HG03457 (cell line): ENCODE data around the gene TMEM209.
"Not testable (repeated sequence)": the region's sequence is repeated elsewhere in the genome, so short reads cannot be mapped to it uniquely, and the experiment has no call there.

Experiments used
- ATAC-seq: cut with Tn5 transposase; IDR thresholded peaks from one replicate; pipeline ENCODE4 v1.9.1; 2021; ENCODE audit warnings: moderate number of reproducible peaks; ENCODE audit not compliant: unreplicated experiment

TMEM209 gene

GRCh38 chr7:130174237-130174959, 30.8 kb downstream of the TMEM209 start:
- no peak for ATAC-seq

GRCh38 chr7:130162196-130162595, 43.0 kb downstream of the TMEM209 start:
- no peak for ATAC-seq

DNA sequence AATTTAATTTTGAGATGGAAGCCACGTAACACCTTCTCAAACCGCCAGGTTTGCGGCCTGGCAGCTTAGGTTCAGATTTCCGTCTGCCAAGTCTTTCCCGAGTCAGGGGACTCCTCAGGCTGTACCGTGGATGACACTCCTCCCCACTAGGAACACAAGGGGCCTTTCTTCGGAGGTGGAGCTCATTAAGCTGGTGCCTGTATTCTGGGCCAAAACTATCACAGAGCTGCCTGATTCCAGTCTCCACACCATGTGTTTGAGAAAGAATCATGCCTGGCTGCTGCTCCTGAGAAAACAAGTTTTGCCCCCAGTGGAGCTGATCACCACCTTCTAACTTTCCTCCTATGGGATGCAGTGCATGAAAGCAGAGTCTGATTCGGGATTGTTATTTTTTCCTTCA, 44.8 kb downstream of the TMEM209 start:
- no peak for ATAC-seq

GRCh38 chr7:130160023-130160422, 45.2 kb downstream of the TMEM209 start:
- ATAC-seq, result no peak

DNA sequence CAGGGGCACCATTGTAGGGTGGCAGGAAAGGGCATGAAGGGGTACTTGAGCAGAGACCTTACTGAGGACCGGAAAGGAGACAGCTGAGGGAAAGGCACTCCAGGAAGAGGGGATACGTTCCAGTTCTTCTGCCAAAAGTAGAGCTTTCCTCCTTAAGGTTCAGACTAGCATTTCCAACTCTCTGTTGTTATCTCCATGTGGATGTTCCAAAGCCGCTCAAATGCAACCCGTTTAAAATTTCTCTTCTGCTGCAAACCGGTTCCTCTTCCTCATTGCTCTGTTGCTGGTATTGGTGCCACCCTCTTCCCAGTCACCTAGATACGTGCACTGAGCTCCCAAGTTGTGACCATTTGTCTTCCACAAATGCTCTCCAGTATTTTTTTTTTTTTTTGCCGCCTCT, 47.5 kb downstream of the TMEM209 start:
- ATAC-seq, result no peak

DNA sequence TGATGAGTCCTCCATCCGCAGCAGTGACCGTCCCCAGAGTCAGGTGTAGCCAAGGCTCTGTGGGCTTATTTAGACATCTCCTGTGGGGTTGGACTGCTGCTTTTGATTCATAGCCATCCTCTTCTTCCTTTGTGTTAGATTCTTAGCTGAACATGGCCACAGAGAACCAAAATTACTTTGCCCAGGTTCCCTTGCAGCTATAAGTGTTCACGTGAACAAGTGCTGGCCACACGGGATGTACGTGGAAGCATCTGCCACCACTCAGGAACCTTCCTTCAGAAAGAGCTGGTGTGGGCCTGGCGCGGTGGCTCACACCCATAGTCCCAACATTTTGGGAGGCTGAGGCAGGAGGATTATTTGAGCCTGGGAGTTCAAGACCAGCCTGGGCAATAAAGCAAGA, 49.1 kb downstream of the TMEM209 start:
- no peak for ATAC-seq

DNA sequence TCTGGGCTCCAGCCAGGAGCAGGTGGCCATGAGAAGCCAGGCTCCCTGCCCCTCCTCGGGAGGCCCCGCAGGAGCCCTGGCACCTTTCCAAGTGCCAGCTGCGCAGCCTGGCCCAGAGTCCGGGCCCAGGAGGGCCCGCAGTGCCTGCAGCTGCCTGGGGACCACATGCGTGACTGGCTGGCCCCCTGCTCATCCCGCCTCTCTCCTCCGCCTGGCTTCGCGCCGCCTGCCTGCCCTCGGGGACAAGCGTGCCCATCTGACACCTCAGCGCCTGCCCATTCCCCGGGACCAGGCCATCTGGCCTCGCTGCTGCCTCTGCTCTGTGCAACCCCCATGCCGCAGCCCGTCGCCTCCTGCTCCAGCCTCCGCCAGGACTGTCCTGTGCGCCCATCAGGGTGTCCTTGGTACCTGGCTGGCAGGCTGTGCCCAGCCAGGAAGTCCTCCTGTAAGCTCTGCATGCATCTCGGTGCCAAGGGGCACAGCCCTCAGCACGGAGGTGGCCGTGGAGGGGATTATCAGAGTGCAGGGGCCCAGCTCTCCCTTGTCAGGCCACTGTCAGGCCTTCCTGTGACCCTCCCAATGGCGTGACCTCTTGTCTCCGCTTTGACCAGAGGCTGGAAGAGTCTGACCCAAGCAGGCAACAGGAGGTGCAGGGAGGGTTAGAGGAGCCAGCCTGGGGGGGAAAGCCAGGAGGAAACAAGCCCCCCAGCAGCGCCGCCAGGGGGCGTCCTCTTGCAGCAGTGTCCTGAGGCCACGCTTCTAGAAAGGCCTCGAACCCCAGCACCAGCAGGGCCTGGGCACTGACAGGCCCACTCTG, 50.5 kb downstream of the TMEM209 start:
- no peak for ATAC-seq

DNA sequence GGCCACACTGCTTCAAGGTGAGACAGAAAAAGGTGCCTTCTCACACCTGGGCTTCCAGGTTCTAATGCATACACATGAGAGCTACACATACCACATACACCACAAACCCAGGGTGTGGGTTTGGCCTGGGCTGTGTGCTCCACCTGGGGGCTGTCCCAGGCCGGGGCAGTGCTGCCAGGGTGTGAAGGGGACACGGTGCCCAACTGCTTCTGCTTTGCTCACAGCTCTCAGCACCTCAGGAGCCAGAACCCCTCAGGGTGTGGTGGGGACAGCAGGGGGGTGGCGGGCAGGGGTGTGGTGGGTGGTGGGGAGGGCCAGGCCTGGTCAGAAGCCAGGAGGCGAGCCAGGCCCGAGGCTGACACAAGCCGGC, 51.1 kb downstream of the TMEM209 start:
- ATAC-seq, result no peak

GRCh38 chr7:130153211-130153908, 51.8 kb downstream of the TMEM209 start:
- no peak for ATAC-seq

DNA sequence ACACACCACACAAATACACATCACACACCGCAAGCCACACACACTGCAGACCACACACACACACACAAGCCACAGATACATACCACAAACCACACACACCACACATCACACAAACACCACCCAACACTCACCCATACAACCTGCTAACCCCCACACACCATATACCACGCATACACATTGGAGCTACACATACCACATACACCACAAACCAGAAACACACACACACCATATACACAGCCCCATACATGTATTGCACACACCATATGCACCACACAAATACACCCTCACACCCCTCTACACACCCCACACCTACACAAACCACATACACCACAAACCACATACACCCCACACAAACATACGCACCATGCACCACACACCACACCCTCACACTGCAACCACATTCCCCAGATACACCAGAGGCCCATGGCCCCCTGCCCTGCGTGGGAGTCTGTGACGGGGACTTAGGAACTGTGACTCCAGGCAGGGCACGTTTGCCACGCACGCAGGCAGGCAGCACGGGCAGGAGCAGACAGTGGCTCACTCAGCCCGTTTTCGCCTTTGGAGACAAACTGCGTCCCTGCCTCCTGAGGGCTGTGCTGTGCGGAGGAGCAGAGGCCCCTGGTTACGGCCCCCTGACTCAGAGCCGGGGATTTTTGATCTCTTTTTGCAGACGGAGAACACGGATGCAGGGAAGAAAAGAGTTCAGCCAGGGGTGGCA, 52.6 kb downstream of the TMEM209 start:
- no peak for ATAC-seq

GRCh38 chr7:130151591-130152492, 53.4 kb downstream of the TMEM209 start:
- no peak for ATAC-seq

- no peak for ATAC-seq
Measured at GRCh38 chr7:130150587-130150986, 54.6 kb downstream of the TMEM209 start.

DNA sequence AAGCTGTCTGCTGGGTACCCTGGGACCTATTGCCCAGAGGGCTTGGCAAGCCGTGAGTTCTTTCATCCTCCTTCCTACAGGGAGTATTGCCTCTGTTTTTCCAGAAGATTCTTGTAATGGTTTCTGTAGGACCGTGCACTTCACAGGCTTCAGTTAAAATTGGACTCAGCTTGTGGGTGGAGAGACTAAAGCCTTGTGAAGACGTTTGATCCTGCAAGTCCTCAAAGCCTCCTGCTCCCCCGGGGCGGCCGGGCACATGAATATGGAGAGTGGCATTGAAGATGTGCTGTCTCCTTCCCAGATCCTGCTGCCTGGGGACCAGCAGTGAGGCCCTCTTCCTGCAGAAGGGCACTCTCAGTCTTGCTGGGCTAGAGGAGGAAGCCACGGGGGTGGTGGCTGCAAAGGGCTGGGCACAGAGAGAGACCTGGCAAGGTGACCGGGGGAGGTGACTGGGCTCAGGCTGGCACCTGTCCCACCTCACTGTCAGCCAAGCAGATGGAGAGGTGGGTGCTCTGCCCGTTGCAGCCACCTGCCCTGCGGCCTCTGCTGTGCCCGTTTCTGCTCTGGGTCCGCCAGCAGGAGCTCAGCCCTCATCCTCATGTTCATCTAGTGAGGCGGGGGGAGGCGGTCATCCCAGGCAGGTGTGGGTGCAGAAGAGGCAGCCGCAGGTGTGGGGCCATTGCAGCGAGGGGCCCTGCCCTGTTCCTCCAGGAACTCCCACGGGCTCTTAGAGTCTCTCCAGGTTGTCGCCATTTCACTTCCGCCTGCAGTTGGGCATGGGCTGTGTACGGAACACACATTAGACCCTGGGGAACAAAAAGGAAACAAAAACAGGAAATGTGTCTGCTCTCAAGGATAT, 55.7 kb downstream of the TMEM209 start:
- no peak for ATAC-seq

- ATAC-seq, result no peak
Measured at GRCh38 chr7:130148561-130148960, 56.6 kb downstream of the TMEM209 start.

DNA sequence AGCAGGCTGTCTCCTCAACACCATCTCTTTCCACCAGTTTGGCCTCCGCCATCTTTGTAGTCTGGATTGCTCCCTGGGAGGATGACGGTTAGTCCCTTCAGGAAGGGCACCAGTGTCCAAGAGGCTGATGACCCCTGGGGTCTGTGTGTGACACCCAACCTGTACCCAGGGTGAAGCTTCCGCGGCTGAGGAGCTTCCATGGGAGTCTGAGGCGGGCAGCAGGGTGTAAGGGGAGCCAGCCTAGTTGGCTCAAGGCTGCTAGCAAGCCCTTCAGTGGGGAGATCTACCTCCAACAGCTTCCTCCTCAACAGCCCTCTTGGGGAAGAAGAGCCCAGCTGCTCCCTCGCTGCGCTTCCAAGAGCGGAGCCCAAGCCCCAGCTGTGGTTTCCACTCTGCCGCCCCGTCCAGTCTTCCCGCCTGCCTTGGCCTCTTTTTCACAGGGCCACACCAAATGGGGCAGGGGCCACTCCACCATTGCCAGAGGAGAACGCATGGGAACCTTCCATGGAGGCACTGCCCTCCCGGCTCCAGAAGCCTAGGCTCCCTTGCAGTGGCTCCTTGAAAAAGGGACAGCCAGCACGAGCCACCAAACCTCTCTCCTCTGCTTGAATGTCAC, 57.4 kb downstream of the TMEM209 start:
- no peak for ATAC-seq

DNA sequence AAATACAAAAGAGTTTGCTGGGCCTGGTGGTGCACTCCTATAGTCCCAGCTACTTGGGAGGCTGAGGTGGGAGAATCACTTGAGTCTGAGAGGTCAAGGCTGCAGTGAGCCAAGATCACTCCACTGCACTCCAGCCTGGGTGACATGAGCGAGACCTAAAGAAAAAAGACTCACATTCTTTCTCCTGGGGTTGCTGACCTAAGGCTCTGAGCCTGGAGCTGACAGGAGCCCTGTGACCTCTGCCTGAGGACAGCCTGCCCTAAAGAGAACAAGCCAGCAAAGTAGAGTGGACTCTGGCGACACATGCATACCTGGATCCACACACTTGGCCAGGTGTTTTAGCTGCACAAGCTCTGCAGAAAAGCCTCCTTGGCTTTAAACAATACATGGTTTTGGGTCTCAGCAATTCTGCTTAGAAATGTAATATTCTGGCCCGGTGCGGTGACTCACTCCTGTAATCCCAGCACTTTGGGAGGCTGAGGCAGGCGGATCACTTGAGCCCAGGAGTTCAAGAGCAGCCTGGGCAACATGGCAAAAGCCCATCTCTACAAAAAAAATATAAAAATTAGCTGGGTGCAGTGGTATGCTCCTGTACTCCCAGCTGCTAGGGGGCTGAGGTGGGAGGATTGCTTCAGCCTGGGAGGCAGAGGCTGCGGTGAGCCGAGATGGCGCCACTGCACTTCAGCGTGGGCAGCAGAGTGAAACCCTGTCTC, 58.4 kb downstream of the TMEM209 start:
- no peak for ATAC-seq

DNA sequence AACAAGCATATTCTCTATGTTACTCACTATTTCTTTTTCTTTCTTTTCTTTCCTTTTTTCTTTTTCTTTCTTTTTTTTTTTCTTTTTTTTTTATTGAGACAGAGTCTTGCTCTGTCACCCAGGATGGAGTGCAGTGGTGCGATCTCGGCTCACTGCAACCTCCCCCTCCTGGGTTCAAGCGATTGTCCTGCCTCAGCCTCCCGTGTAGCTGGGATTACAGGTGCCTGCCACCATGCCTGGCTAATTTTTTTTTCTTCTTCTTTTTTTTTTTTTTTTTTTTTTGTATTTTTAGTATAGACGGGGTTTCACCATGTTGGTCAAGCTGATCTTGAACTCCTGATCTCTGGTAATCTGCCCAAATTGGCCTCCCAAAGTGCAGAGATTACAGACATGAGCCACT, 59.1 kb downstream of the TMEM209 start:
- not testable (repeated sequence) for ATAC-seq

DNA sequence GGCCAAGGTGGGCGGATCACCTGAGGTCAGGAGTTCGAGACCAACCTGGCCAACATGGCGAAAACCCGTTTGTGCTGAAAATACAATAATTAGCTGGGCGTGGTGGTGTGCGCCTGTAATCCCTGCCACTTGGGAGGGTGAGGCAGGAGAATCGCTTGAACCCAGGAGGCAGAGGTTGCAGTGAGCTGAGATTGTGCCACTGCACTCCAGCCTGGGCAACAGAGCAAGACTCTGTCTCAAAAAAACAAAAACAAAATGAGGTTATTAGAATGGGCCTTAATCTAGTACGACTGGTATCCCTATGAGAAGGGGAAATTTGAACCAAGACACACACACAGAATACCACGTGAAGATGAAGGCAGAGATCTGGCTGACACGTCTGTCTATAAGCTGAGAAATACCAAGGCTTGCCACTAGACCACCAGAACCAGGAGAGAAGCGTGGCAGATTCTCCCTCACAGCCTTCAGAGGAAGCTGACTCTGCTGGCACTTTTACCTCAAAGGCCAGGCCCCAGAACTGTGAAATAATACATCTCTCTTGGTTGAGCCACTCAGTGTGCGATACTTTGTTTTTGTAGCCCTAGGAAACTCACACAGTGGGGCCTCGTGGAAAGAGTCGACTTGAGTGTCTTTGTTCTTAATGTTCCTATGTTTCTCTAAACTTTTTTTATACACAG, 59.6 kb downstream of the TMEM209 start:
- no peak for ATAC-seq
